OCI-M1 (cell line): ENCODE results near the gene OR8J1.
"Not testable (repeated sequence)": the region's sequence is repeated elsewhere in the genome, so short reads cannot be mapped to it uniquely, and the experiment has no call there.

ENCODE experiments used
- DNase-seq: peaks from one replicate; lab custom pipeline; 2025; lab: John Stamatoyannopoulos, UW

OR8J1 gene, protein sequence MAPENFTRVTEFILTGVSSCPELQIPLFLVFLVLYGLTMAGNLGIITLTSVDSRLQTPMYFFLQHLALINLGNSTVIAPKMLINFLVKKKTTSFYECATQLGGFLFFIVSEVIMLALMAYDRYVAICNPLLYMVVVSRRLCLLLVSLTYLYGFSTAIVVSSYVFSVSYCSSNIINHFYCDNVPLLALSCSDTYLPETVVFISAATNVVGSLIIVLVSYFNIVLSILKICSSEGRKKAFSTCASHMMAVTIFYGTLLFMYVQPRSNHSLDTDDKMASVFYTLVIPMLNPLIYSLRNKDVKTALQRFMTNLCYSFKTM

DNA sequence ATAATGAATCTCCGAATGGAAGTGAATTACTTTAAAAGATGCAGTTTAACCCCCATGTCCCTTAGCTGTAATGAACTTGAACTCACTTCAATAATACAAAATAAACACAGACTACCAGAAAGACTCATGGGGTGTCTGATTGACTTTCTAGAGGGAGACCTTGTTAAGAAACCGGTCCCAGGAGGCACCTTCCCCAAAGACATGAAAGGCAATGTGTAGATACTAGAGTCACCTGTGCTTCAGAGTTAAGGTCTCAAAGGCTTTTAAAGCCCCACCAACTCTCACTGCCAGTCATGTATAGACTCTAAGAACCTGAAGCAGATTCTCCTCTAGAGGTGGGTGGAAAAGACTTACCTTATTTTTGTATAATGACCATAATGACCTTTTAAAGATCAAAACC is at the start of gene OR8J1:
Gene OR8J1 (plus strand): TSS at position 301 of the 400 bp plus-strand sequence. CDS start 5,956 bp downstream, outside the sequence.
- no peak for DNase-seq

DNA sequence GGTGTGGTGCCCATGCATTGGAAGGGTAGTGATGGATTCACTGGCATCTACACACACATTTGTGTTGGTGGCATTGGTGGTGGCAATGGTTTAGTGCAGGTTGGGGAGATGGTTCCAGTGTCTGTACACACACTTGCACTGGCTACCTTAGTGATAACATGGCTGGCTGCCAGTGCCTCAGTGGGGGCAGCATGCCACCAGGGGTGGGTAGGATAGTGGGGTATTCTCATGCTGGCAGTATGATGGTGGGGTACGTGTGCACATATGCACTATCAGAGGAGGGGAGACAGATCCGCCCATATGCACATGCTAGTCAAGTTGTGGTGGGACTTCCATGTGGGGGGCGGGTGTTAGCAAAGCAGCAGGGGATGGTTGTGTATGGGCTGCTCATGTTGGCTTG is 46.3 kb upstream of the OR8J1 start:
- DNase-seq: no peak

DNA sequence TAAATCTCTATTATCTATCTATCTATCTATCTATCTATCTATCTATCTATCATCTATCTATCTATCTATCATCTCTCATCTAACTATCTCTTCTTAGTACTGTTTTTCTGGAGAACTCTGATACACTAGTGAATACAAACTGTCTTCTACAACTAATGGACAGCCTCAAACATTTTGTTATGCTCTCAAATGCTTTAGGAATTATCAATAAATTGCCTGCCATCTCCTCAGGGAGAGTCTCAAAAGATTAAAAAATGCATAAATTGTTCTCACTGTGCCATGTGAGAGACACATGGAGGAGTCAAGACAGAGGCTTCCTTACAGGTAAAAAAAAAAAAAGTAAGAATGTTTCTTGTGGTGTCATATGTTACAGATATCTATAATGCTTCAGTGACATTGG is 39.2 kb upstream of the OR8J1 start, which contains the start of gene OR8K3:
Gene OR8K3 (plus strand): TSS at position 301 of the 400 bp plus-strand sequence. CDS start 3,163 bp downstream, outside the sequence.
- no peak for DNase-seq

DNA sequence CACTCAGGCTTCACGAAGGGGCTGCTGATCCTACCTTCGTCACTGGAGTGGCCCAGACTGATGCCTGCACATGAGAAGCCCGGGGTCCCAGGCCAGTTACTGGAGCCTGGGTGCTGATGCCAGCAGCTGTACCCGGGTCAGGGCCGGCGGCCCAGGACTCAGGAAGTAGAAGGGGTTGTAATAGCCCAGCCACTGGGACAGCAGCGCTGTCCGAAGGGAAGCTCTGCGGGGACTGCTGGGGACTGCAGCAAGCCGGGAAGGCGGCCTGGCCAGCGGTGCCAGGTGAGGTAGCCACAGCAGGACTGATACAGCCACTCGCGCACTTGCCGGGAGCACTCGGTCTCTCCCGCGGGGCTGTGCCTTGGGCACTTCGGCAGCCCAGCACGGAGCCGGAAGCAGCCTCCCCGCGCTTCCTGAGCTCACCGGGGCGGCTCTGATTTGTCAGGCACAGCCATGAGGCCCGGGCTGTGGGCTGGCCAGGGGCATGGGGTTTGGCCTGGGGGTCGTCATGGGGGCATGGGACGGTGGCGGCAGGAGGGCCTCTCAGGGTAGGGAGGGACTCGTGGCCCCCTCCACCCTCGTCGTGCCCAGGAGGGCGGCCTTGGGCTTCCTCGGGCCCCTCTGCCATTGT is 22.1 kb upstream of the OR8J1 start:
- DNase-seq: no peak

DNA sequence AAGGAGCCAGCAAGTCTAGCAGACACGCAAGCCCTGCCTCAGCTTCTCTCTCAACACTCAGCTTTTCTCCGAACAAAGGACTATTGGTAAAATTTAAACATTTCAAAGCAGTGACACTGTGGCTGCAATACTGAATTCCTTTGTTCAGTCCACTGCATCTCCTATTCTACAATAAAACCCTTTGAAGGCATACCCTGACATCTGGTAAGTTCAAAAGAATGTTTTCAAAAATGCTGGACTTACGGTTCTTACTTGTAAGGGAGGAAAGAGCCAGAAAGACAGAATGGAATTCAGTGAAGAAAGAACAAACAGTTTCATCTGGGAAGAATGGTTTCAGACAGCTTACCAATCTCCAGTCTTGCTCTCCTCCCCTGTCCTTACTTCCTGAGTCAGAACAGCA is 20.9 kb upstream of the OR8J1 start:
- no peak for DNase-seq

DNA sequence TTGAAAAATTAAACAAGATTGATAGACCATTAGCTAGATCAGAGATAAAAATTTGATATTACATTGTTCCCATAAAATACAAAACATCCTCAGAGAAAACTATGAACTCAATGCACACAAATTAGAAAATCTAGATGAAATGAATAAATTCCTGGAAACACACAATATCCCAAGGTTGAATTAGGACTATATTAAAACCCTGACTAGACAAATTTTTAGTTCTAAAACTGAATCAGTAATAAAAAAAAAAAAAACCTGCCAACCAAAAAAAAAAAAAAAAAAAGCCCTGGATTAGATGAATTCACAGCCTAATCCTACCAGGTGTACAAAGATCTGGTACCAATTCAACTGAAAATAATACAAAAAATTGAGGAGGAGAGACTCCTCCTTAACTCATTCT is 13.8 kb upstream of the OR8J1 start:
- no peak for DNase-seq

DNA sequence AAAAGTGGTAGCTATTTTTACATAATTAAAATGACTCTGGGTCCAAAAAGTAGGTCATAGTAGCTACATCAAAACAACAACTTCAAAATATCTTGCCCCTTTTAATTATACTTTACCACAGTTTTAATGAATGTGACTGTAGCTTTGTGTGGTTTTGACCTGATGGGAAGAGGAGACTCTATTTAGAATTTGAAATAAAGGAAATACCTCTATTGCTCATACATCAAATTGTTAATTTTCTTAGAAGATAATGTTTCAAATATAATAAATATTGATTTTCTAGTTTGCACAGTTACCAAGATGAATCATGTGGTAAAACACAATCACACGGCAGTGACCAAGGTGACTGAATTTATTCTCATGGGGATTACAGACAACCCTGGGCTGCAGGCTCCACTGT is 8.4 kb upstream of the OR8J1 start, which contains the start of gene OR8K1:
Gene OR8K1 (plus strand): TSS at position 301 of the 400 bp plus-strand sequence. CDS start 0 bp downstream, at position 301.
- no peak for DNase-seq

DNA sequence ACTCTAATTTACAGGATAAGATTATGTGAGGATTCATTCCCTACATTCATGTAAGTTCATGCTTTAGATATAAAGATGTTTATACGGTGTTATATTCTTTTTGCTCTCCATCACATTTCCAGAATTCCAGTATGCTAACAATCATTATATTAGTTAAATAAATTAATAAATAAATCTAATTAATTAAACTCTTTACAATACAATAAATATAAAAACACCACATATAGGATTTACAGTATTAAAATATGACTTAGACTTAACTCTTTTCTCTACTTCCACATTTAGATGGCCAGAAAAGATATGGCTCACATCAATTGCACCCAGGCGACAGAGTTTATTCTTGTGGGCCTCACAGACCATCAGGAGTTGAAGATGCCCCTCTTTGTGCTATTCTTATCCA is 21.2 kb downstream of the OR8J1 start, which contains the start of gene OR8U1:
Gene OR8U1 (plus strand): TSS at position 301 of the 400 bp plus-strand sequence. CDS start 0 bp downstream, at position 301.
- no peak for DNase-seq

DNA sequence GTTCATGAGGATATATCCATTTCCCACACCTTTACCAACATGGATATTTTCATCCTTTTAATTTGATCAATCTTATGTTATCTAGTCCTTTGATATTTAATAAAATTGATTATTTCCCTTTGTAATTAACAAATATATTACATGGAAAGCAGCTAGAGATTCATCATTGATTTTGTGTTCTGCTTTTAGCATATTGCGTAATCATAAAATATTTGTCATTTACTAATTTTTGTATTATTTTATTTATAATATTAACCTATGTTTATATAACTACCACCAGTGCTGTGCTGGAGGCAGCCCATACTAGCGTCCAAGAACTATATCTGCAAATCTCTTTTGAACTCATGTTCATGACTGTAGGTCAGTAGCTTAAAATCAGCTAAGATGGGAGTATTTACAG is 26.0 kb downstream of the OR8J1 start:
- no peak for DNase-seq

DNA sequence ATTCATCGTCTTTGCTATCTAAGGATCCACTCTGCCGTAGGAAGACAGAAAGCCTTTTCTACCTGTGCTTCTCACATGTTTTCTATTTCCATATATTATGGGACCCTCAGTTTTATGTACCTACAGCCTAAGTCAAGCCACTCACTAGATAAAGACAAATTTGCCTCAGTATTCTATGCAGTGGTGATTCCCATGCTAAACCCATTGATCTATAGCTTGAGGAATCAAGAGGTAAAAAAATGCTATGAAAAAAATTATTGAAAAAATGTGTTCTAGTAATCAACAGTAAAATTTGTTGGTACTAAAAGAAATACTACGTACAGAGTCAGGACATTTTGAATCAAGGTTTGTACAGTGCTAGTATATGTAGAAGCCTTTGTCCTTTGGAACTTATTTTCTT is 40.3 kb downstream of the OR8J1 start:
- DNase-seq: no peak

DNA sequence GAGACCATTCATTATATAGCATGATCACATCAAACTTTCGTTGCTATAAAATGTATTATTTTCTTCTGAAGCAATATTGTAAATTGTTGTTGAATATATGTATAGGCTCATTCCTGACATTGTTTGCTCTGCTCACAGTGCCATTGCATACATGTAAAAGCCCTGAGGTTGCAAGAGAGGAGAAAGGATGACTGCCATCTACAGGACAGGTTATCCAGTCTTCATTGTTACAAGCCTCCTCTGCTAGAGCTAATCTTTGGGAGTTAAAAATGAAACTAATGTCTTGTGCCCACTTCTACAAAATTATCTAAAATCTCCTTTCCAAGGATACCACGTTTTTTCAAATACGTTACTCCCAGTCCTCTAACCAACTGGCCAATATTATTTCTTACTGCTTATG is 42.0 kb downstream of the OR8J1 start:
- peak; percentile 10 for DNase-seq

DNA sequence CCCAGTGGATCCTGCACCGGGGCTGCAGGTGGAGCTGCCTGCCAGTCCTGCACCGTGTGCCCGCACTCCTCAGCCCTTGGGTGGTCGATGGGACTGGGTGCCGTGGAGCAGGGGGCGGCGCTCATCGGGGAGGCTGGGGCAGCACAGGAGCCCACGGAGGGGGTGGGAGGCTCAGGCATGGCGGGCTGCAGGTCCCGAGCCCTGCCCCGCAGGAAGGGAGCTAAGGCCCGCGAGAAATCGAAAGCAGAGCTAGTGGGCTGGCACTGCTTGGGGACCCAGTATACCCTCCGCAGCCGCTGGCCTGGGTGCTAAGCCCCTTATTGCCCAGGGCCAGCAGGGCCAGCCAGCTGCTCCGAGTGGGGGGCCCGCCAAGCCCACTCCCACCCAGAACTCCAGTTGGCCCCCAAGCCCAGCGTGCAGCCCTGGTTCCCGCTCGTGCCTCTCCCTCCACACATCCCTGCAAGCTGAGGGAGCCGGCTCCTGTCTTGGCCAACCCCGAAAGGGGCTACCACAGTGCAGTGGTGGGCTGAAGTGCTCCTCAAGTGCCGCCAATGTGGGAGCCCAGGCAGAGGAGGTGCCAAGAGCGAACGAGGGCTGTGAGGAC is 47.9 kb downstream of the OR8J1 start:
- DNase-seq: not testable (repeated sequence)

DNA sequence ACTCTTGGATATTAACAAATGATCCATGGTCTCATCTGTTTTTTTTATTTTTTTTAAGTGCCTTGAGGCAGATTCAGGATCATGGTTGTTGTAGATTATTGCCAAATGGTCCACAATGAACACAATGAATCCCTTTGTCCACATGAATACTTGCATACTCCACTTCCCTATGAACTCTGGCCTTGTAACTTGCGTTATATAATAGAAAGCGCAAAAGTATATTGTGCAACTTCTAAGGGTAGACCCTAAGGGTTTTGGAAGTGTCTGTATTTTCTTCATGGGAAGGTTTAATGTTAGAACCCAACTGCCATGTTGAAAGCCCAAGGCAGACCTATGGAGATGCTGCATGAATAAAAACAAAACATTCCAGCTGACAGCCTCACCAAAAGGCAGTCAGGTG is 50.3 kb downstream of the OR8J1 start:
- DNase-seq: no peak

DNA sequence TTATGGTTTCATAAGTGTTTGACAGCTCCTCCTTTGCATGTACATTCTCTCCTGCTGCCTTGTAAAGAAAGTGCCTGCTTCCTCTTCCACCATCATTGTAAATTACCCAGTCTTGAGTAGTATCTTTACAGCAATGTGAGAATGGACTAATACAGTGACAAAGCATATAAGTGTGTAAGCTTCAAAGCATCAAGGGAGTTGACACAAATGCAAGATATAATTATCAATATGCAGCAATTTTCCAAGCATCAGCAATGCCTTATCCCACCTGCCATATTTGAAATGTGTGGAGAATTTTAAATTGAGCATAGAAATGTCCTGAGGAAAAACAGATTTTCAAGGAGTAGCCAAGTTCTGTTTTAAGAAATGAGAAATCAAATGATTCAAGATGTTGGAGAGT is 56.7 kb downstream of the OR8J1 start:
- no peak for DNase-seq
